Muscle layer of colon (tissue), 2 donors: ENCODE data around the gene GABRE.
A peak's percentile ranks its signal among the peaks of the same experiment; 100 is the strongest.

Experiments used
- H3K27ac ChIP-seq: one replicate; pipeline ENCODE4 v1.7.0; 2013; ENCODE audit warnings: low read depth, mild to moderate bottlenecking, low read length, moderate library complexity
- H3K27me3 ChIP-seq, 2 donors: one replicate each; pipeline ENCODE4 v1.7.0; 2013; ENCODE audit warnings: low read length in 2 of 2, mild to moderate bottlenecking in 2 of 2; ENCODE audit not compliant: insufficient read depth in 2 of 2, control insufficient read depth in 1 of 2
- H3K36me3 ChIP-seq: one replicate; pipeline ENCODE4 v1.7.0; 2013; ENCODE audit warnings: mild to moderate bottlenecking, low read length; ENCODE audit not compliant: insufficient read depth
- H3K4me1 ChIP-seq: one replicate; pipeline ENCODE4 v1.7.0; 2013; ENCODE audit warnings: mild to moderate bottlenecking, low read length; ENCODE audit not compliant: insufficient read depth
- H3K4me3 ChIP-seq, 2 donors: one replicate each; pipeline ENCODE4 v1.7.0; 2013; ENCODE audit warnings: low read length in 2 of 2, low read depth in 1 of 2, mild to moderate bottlenecking in 1 of 2, moderate library complexity in 1 of 2
- H3K9ac ChIP-seq: one replicate; pipeline ENCODE4 v1.7.0; 2013; ENCODE audit warnings: low read length
- H3K9me3 ChIP-seq: one replicate; pipeline ENCODE4 v1.7.0; 2013; ENCODE audit warnings: mild to moderate bottlenecking, low read length
- donor health status: abdominal sarcoma.
- donor health status: Adenocarcinoma of cecum.

Gene GABRE, protein sequence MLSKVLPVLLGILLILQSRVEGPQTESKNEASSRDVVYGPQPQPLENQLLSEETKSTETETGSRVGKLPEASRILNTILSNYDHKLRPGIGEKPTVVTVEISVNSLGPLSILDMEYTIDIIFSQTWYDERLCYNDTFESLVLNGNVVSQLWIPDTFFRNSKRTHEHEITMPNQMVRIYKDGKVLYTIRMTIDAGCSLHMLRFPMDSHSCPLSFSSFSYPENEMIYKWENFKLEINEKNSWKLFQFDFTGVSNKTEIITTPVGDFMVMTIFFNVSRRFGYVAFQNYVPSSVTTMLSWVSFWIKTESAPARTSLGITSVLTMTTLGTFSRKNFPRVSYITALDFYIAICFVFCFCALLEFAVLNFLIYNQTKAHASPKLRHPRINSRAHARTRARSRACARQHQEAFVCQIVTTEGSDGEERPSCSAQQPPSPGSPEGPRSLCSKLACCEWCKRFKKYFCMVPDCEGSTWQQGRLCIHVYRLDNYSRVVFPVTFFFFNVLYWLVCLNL

DNA sequence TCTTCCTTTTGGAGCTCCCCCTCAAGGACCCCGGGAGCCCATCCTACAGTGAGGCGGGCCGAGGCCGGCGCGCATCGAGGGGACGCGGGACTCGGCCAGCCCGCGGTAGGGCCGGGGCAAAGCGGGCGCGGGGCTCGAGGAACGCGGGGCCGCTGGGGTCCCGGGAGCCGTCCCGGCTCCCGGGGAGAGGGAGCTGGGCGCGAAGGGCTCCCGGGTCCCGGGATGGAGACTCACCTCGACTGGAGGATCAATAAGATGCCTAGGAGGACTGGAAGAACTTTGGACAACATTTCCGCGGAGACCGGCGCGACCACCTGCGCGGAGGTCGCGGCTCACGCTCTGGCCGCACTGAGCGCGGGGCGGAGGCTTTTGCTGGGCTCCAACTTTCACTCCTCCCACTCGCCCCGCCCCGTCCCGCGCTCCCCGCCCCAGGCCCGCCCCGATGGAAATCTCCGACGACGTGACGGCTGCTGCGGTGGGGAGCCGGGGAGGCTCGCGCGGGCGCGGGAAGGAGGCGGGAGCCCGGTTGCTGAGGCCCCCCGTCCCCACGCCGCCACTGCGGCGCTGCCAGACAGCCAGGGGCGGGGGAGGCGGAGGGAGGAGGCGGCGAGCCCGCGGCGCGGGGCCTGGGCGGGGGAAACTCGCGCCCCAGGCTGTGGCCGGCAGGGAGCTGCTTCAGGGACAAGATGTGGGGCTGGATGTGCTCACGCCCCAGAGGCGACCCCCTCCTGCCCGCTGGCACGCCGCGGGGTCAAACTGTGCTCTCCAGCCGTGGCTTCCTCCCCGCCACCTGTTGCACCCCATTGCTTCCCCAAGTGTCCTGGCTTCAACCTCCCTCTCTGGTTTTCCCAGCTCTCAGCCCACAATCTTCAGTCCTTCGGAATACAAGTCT is at the start of gene GABRE:
Gene GABRE (minus strand): TSS at position 341 of the 892 bp plus-strand sequence. CDS start 51 bp downstream, at position 290.
- H3K4me3 ChIP-seq, result peak within 1 kb of the TSS; percentile 27 to 45
- H3K4me1 ChIP-seq, result no peaks in the 10 kb centered on the region
- H3K27ac ChIP-seq, result no peak within 1 kb of the TSS
- H3K9me3 ChIP-seq, result no peaks in the 10 kb centered on the region
- H3K27me3 ChIP-seq, result peaks cover 0 to 10% of the 10 kb centered on the region in 2 donors
- H3K9ac ChIP-seq, result no peak within 1 kb of the TSS
- H3K36me3 ChIP-seq, result no peaks in the 10 kb centered on the region

DNA sequence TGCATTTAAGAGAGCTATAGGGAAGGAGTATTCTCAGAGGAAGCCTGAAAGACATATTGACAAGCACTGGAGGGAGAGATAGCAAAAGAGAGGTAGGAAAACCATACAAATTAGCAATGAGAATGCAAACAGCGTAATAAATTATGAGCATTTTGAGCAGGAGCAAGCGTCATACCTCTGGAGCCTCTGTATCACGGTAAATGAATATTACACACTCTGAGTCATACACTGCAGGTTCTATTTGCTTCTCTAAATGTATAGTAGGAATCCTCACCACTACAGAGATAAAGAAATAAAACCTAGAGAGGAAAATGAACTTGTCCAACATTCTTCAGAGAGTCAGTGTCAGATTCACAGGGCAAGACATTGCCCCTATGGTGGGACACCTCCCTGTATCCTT is 46.4 kb upstream of the GABRE start:
- no peak overlapping the region for H3K4me3 ChIP-seq
- H3K9me3 ChIP-seq, result no peaks in the 10 kb centered on the region
- no peaks in the 10 kb centered on the region for H3K27me3 ChIP-seq
- H3K9ac ChIP-seq, result no peak overlapping the region
- H3K27ac ChIP-seq, result no peak overlapping the region
- H3K4me1 ChIP-seq, result no peaks in the 10 kb centered on the region
- no peaks in the 10 kb centered on the region for H3K36me3 ChIP-seq

DNA sequence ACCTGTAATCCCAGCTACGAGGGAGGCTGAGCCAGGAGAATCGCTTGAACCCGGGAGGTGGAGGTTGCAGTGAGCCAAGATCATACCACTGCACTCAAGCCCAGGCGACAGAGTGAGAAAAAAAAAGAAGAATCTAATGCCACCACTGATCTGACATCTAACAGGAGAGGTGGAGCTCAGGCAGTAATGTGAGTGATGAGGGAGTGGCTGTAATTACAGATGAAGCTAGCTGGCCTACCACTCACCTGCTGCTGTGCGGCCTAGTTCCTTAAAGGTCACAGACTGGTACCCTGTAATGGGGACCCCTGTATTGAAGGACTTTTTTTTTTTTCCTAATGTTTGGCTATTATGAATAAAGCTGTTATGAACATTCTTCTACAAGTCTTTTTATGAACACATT is 25.3 kb upstream of the GABRE start:
- Histone ChIP-seq H3K4me3 (no peak overlapping the region), H3K9me3 (no peaks in the 10 kb centered on the region), H3K27me3 (no peaks in the 10 kb centered on the region), H3K4me1 (no peaks in the 10 kb centered on the region), H3K27ac (no peak overlapping the region), H3K36me3 (no peaks in the 10 kb centered on the region), H3K9ac (no peak overlapping the region)

DNA sequence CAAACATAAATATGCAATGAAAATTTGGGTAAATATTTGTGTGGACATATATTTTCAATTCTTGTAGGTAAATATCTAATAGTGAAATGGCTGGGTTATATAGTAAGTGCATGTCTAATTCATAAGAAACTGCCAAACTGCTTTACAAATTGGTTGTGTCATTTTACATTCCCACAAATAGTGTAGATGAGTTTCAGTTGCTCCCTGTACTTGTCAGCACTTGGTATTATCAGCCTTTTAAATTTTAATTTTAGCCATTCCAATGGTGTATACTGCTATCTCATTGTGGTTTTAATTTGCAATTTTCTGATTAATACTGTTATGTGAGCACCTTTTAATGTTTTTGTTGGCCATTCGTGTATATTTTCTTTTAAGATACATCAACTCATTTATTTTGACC is 23.1 kb upstream of the GABRE start:
- Histone ChIP-seq H3K27ac (no peak overlapping the region), H3K9ac (no peak overlapping the region), H3K4me3 (no peak overlapping the region)

DNA sequence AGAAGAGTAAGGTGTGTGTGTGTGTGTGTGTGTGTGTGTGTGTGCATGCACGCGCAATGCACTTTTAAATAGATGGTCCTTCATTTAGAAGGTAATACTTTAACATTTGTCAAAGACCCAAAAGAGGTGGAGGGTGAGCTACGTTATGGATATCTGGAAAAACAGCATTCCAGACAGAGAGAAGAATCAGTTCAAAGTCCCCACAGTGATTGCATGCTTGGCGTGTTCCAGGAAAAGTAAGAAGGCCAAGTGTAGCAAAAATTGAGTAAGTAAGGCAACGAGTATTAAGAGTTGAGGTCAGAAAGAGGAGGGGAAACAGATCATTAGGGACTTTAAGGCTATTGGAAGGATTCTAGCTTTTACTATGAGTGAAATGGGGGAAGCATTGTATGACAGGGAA is 21.9 kb upstream of the GABRE start:
- Histone ChIP-seq H3K36me3 (no peaks in the 10 kb centered on the region), H3K9me3 (no peaks in the 10 kb centered on the region), H3K4me1 (no peaks in the 10 kb centered on the region), H3K9ac (no peak overlapping the region), H3K27ac (no peak overlapping the region), H3K4me3 (no peak overlapping the region), H3K27me3 (no peaks in the 10 kb centered on the region)

More for the DNA sequence above, 23.1 kb upstream of the GABRE start:
- no peaks in the 10 kb centered on the region for H3K9me3 ChIP-seq
- H3K4me1 ChIP-seq, result no peaks in the 10 kb centered on the region
- no peaks in the 10 kb centered on the region for H3K27me3 ChIP-seq
- H3K36me3 ChIP-seq, result no peaks in the 10 kb centered on the region

DNA sequence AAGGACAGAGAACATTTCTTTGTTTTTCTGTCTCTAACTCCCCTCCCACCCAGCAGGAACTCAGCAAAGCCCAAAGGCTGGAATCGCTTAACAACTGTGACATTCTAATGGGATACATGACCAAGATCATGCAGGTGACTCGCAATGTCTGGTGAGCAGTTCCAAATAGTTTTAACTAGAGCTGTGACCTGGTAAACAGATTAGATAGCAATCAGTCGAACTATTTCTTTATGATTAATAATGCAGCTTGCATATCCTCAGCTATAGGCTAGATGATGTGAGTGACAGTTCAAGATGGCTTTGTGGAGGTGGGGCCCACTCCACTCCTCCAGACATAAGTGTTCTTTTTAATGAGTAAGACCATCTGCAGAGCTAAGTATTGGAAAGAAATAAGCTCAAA is 20.0 kb upstream of the GABRE start:
- Histone ChIP-seq H3K9me3 (no peaks in the 10 kb centered on the region), H3K27me3 (no peaks in the 10 kb centered on the region), H3K36me3 (no peaks in the 10 kb centered on the region), H3K4me1 (no peaks in the 10 kb centered on the region), H3K27ac (no peak overlapping the region), H3K4me3 (no peak overlapping the region), H3K9ac (no peak overlapping the region)

DNA sequence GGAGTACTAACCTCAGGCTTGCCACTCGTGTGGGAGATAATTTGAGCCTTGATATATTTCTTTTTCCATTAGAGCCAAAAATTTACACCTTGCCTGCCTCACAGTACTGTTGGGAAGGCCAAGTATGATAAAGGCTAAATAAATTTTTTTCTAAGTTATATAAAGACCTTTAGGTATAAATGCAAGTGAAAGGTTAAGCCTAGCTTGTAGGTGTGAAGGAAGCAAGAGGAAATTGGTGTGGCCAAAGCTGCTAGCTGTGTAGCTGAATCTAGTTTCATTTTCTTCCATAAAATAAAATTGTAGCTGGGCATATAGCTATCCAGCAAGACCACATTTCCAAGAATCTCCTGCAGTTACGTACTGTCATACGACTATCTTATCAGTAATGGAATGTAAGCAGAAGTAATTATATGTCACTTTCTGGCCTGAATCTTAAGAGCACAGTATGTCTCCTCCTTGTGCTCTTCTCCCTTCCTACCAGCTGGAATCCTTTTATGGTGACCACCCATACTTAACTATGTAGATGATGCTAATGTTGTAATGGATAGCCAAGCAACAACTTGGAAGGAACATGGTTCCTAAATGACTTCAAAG is 14.3 kb upstream of the GABRE start:
- Histone ChIP-seq H3K27ac (no peak overlapping the region), H3K36me3 (no peaks in the 10 kb centered on the region), H3K27me3 (no peaks in the 10 kb centered on the region), H3K4me3 (no peak overlapping the region), H3K4me1 (no peaks in the 10 kb centered on the region), H3K9me3 (no peaks in the 10 kb centered on the region), H3K9ac (no peak overlapping the region)

DNA sequence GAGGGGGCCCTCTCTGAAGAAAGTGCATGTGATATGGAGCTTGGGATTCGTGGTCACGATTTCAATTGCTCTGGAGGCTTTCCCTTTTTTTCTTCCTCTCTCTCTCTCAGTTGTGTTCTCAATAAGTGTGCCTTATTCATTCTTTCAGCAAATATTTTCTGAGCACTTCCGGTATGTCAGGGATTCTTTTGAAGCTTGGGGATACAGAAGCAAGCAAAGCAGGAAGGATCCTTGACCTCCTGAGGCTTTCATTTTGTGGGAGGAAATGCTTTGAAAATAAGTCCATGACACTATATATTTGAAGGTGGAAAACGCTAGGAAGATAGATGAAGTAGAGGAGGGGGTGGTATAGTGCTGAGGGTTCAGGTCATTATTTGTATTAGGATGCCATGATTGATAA is 12.6 kb upstream of the GABRE start:
- Histone ChIP-seq H3K9ac (no peak overlapping the region), H3K4me3 (no peak overlapping the region), H3K27me3 (no peaks in the 10 kb centered on the region), H3K4me1 (peaks cover 2% of the 10 kb centered on the region), H3K9me3 (no peaks in the 10 kb centered on the region), H3K36me3 (no peaks in the 10 kb centered on the region), H3K27ac (no peak overlapping the region)

DNA sequence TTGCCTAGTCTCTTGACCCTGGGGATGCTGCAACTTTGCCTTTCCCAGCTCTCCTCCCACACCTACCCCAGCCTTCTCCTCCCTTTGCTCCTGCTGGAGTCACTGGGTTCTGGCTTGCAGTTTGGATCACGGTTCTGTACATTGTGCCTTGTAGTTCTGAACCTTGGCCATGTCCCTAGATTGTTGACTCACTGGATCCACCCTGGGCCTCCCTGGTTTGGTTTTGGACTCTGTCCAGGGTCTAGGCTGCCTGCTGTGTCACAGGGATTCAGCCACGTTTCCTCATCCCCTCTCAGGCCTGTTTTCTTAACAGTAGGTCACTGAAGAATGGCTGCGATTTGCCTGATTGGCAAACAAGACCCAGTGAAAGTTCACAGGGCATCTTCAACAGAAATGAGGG is 11.5 kb upstream of the GABRE start:
- Histone ChIP-seq H3K9me3 (no peaks in the 10 kb centered on the region), H3K9ac (no peak overlapping the region), H3K4me1 (peaks cover 4% of the 10 kb centered on the region), H3K27me3 (no peaks in the 10 kb centered on the region), H3K27ac (no peak overlapping the region), H3K36me3 (no peaks in the 10 kb centered on the region), H3K4me3 (no peak overlapping the region)

DNA sequence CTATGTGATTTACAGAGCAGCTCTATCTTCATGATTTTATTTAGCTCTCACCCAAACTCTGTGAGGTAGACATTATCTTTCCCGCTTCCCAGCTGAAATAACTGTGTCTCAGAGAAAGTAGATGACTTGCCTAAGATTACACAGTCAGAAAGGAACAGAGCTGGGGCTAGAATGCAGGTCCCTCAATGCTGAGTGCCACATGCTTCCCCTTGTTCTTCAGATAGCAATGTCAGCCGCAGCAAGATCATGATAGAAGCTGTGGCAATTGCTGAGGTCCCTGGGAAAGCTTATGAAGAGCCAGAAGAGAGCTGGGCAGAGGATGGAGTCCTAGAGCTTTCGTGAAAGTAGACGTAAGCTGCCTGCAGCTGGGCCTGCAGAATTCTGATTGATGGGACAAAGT is 11.1 kb upstream of the GABRE start:
- H3K36me3 ChIP-seq, result no peaks in the 10 kb centered on the region
- peaks cover 4% of the 10 kb centered on the region for H3K4me1 ChIP-seq
- H3K4me3 ChIP-seq, result no peak overlapping the region
- no peaks in the 10 kb centered on the region for H3K27me3 ChIP-seq
- H3K9ac ChIP-seq, result no peak overlapping the region
- no peaks in the 10 kb centered on the region for H3K9me3 ChIP-seq
- no peak overlapping the region for H3K27ac ChIP-seq

DNA sequence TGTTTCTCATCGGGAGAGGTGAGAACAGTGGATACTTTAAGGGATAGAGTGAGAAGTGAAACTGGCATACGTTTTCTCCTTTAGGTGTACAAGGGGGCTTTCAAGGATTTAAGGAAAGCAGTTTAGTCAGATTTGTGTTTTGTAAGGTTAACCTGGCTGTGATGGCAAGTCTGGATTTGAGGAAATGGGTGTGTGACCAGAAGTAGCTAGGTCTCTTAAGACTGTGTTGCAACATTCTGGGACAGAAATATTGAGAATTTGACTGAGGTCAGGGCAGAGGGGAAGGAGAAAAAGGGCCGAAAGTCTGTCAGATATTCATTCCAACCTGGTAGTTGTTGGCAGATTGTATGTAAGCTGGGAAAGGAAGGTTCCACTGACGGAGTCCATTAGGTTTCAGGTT is 10.4 kb upstream of the GABRE start:
- Histone ChIP-seq H3K4me1 (peaks cover 4% of the 10 kb centered on the region), H3K36me3 (no peaks in the 10 kb centered on the region), H3K9ac (no peak overlapping the region), H3K9me3 (no peaks in the 10 kb centered on the region), H3K27ac (no peak overlapping the region), H3K27me3 (no peaks in the 10 kb centered on the region), H3K4me3 (no peak overlapping the region)
